ENCODE results near the gene RIMKLA. TPM values are rescaled to one million over a fixed set of nuclear protein-coding genes. Genes with fewer than 3 reads are reported as not detected.

Gene RIMKLA
- total and polyA plus RNA-seq, 2 experiments from 2014 or later, result 8.1 to 21.8 TPM

DNA sequence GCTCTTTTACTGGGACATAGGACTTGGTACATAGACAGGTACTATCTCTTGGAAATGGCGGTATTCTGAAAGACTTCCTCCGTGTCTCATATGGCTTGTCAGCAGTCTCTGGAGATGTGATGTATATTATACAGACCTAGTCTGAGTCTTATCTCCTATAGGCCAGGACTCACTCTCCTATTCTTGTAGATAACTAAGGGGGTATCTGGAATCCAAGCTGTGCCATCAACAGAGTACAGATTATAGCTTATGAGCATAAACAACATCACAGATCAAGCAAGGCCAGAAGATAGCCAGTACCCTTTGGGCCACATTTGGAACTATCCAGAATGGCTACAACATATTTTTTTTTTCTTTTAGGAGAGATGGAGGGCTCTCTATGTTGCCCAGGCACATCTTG, 16.1 kb upstream of the RIMKLA start:
- Histone ChIP-seq H3K27me3 (peaks cover 2% of the 10 kb centered on the region), H3K4me1 (ENCODE audit: low read depth) (no peaks in the 10 kb centered on the region), H3K36me3 (no peaks in the 10 kb centered on the region), H3K27ac (no peak overlapping the region), H3K9me3 (ENCODE audit: low read depth) (no peaks in the 10 kb centered on the region), H3K4me3 (no peak overlapping the region)
- TF ChIP-seq, protein P1, sequence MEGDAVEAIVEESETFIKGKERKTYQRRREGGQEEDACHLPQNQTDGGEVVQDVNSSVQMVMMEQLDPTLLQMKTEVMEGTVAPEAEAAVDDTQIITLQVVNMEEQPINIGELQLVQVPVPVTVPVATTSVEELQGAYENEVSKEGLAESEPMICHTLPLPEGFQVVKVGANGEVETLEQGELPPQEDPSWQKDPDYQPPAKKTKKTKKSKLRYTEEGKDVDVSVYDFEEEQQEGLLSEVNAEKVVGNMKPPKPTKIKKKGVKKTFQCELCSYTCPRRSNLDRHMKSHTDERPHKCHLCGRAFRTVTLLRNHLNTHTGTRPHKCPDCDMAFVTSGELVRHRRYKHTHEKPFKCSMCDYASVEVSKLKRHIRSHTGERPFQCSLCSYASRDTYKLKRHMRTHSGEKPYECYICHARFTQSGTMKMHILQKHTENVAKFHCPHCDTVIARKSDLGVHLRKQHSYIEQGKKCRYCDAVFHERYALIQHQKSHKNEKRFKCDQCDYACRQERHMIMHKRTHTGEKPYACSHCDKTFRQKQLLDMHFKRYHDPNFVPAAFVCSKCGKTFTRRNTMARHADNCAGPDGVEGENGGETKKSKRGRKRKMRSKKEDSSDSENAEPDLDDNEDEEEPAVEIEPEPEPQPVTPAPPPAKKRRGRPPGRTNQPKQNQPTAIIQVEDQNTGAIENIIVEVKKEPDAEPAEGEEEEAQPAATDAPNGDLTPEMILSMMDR (IDR thresholded peaks at IDR 0.05; ENCODE audit: low read depth, low read length), result no peak
- no peak for DNase-seq (ENCODE audit: low read depth in 1 of 2, low spot score in 1 of 2)

DNA sequence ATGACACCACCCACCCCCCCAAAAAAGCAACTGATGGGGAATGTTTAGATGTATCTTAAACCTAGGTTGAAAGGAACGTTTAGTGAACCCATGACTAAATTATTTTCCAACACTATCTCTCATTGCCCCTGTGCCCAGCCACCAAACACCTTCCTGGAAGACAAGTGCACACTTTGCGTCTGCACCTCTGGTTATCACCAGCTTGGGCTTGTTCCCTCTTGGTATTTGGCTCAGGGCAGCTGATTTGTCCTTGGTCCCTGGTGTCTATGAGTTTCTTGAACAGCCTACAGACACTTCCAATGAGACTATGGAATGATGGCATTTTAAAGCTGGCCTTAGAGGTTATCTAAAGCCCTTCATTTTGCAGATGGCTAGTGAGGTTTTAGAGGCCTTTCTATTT, 15.5 kb upstream of the RIMKLA start:
- H3K9me3 ChIP-seq (ENCODE audit: low read depth), result no peaks in the 10 kb centered on the region
- DNase-seq (ENCODE audit: low read depth in 1 of 2, low spot score in 1 of 2), result no peak
- TF ChIP-seq, protein P1 (IDR thresholded peaks at IDR 0.05; ENCODE audit: low read depth, low read length), result no peak
- H3K4me3 ChIP-seq, result no peak overlapping the region
- H3K4me1 ChIP-seq (ENCODE audit: low read depth), result no peaks in the 10 kb centered on the region
- peaks cover 6% of the 10 kb centered on the region for H3K27me3 ChIP-seq
- H3K27ac ChIP-seq, result no peak overlapping the region
- H3K36me3 ChIP-seq, result no peaks in the 10 kb centered on the region

DNA sequence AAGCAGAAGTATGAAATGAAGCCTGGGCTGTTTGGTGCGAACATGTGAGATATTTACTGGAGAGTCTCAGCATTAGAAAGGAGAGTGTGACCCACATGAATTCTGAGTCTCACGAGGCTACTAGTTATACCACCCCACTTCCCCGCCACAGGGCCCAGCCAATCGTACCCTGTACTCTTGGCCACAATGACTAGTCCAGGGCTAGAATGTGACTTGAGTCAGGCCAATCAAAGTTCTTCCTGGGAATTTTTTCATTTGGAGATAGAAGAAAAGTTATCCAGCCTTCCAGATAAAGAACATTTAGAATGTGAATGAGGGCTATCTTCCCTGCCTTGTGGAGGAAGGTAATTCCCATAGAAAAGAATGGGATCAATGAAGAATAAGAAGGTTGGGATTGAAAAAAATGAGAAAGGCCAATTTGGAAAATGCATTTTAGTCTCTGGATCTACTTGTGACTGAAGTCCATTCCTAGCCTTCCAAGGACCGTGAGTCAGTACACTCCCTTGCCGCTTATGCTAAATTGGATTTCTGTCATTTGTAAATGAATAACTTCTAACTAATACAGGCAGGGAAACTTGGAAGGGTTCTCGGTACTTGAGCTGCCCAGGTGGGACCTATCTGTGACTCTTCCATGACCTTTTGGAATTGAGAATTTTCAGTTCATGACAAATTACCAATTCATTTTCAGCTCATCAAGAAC, 12.3 kb upstream of the RIMKLA start:
- DNase-seq (ENCODE audit: low read depth in 1 of 2, low spot score in 1 of 2), result no peak
- Histone ChIP-seq H3K27me3 (peaks cover 17% of the 10 kb centered on the region), H3K36me3 (no peaks in the 10 kb centered on the region), H3K9me3 (ENCODE audit: low read depth) (no peaks in the 10 kb centered on the region), H3K4me3 (no peak overlapping the region), H3K4me1 (ENCODE audit: low read depth) (no peaks in the 10 kb centered on the region), H3K27ac (no peak overlapping the region)
- TF ChIP-seq, protein P1 (IDR thresholded peaks at IDR 0.05; ENCODE audit: low read depth, low read length), result no peak

DNA sequence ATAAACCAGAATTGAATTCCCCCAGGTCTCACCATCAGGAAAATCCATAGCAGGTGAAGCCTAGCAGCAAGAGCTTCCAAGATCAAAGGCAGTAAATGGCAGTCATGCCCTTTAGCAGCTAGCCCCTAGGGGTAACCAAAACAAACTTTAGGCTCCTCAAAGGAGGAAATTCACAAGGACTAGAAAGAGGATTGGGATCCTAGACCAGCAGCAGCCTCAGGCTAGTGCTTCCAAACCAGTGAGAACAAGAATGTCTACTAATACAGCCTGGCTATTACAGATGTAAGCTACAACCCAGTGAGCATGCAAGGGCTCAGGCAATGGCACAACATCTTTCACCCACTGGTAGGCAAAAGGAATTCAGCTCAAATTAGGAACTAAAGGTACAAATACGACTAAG, 11.1 kb upstream of the RIMKLA start:
- Histone ChIP-seq H3K4me3 (no peak overlapping the region), H3K27ac (no peak overlapping the region), H3K36me3 (no peaks in the 10 kb centered on the region), H3K9me3 (ENCODE audit: low read depth) (no peaks in the 10 kb centered on the region), H3K27me3 (peaks cover 20% of the 10 kb centered on the region), H3K4me1 (ENCODE audit: low read depth) (no peaks in the 10 kb centered on the region)
- DNase-seq (ENCODE audit: low read depth in 1 of 2, low spot score in 1 of 2), result no peak
- TF ChIP-seq, protein P1 (IDR thresholded peaks at IDR 0.05; ENCODE audit: low read depth, low read length), result no peak

DNA sequence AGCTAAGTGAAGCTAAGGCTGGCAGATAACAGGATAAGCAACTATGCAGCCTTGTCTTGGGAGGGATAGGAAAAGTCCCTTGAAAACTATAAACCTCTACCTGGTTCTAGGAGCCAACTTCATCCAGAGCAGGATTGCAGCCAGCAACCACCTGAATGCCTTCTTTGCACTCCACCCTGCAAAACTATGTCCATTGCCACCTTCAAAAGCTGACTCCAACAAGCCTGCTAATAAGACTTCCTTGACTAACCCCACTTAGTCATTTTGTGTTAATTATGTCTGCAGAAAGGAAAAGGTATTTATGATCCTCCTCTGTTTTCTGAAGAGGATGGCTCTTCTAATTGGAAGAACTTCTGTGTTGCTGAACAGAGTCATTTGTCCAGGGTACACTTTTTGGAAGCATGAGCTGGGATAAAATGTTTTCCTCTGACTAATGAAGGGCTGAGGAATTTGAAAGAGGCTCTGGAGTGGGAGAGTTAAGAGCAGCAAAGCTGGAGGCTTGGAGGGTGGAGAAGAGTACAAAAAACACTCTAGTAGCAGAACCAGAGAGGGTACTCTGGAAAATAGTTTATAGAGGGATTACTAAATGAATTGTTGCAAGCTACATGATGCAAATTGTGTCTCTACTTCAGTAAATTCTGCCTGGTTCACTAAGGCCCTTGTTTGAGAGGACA, 9.6 kb upstream of the RIMKLA start:
- peaks cover 23% of the 10 kb centered on the region for H3K27me3 ChIP-seq
- H3K4me1 ChIP-seq (ENCODE audit: low read depth), result no peaks in the 10 kb centered on the region
- H3K9me3 ChIP-seq (ENCODE audit: low read depth), result no peaks in the 10 kb centered on the region
- no peak overlapping the region for H3K4me3 ChIP-seq
- no peak overlapping the region for H3K27ac ChIP-seq
- TF ChIP-seq, protein P1 (IDR thresholded peaks at IDR 0.05; ENCODE audit: low read depth, low read length), result no peak
- H3K36me3 ChIP-seq, result no peaks in the 10 kb centered on the region
- DNase-seq (ENCODE audit: low read depth in 1 of 2, low spot score in 1 of 2), result no peak

Data from cardiac muscle cell (in vitro differentiated cells and primary cell).